SK-N-SH treated with all-trans-retinoic acid at 6 μM for 48 hours (cell line): ENCODE data around the gene ARSG.

ENCODE experiments used
- ATAC-seq: fragments of 200-7000 bp; cut with Tn5 transposase; 3 replicates; pipeline ENCODE4 v1.9.1; 2020; ENCODE audit warnings: mild to moderate bottlenecking, moderate library complexity
- ARNTL ChIP-seq: fragments of 450-650 bp; formaldehyde crosslinking; IDR thresholded peaks from 2 replicates; pipeline ENCODE4 v1.5.0; 2020; ENCODE audit warnings: low read depth, mild to moderate bottlenecking, moderate library complexity, borderline replicate concordance
- CREB5 ChIP-seq: fragments of 250-450 bp; sonication (Bioruptor Pico); IDR thresholded peaks from 2 replicates; pipeline ENCODE4 v1.5.1; 2020; ENCODE audit warnings: low read depth, mild to moderate bottlenecking, moderate library complexity
- CSDC2 ChIP-seq: fragments of 250-450 bp; sonication (Bioruptor Pico); IDR thresholded peaks from 2 replicates; pipeline ENCODE4 v1.5.0; 2020; ENCODE audit warnings: mild to moderate bottlenecking, moderate library complexity
- CSRNP3 ChIP-seq: fragments of 250-450 bp; sonication (Bioruptor Pico); IDR thresholded peaks from 2 replicates; pipeline ENCODE4 v1.5.1; 2021; ENCODE audit warnings: mild to moderate bottlenecking, moderate library complexity
- ESRRG ChIP-seq: fragments of 250-450 bp; sonication (Bioruptor Pico); IDR thresholded peaks from 2 replicates; pipeline ENCODE4 v1.6.1; 2021; ENCODE audit warnings: mild to moderate bottlenecking
- GLIS3 ChIP-seq: fragments of 250-450 bp; sonication (Bioruptor Pico); IDR thresholded peaks from 2 replicates; pipeline ENCODE4 v1.5.0; 2020; ENCODE audit warnings: mild to moderate bottlenecking, moderate library complexity
- ISL1 ChIP-seq: fragments of 250-450 bp; sonication (Bioruptor Pico); IDR thresholded peaks from 2 replicates; pipeline ENCODE4 v2.1.2; 2022; ENCODE audit warnings: mild to moderate bottlenecking, moderate library complexity
- OSR1 ChIP-seq: fragments of 250-450 bp; sonication (Bioruptor Pico); IDR thresholded peaks from 2 replicates; pipeline ENCODE4 v1.8.0; 2022; ENCODE audit warnings: moderate library complexity, mild to moderate bottlenecking, inconsistent platforms
- PATZ1 ChIP-seq: fragments of 250-450 bp; sonication (Bioruptor Pico); IDR thresholded peaks from 2 replicates; pipeline ENCODE4 v1.8.0; 2020; ENCODE audit warnings: mild to moderate bottlenecking, moderate library complexity, borderline replicate concordance
- POU6F1 ChIP-seq: fragments of 250-450 bp; sonication (Bioruptor Pico); IDR thresholded peaks from 2 replicates; pipeline ENCODE4 v1.8.0; 2021; ENCODE audit warnings: low read depth, mild to moderate bottlenecking, moderate library complexity, borderline replicate concordance
- PPARA ChIP-seq: fragments of 250-450 bp; sonication (Bioruptor Pico); IDR thresholded peaks from 2 replicates; pipeline ENCODE4 v1.5.0; 2020; ENCODE audit warnings: mild to moderate bottlenecking, borderline replicate concordance
- RARB ChIP-seq: fragments of 250-450 bp; sonication (Bioruptor Pico); IDR thresholded peaks from 2 replicates; pipeline ENCODE4 v1.8.0; 2021; ENCODE audit warnings: mild to moderate bottlenecking, moderate library complexity
- SNAI2 ChIP-seq: fragments of 250-450 bp; sonication (Bioruptor Pico); IDR thresholded peaks from 2 replicates; pipeline ENCODE4 v1.5.0; 2020; ENCODE audit warnings: mild to moderate bottlenecking, moderate library complexity
- TCF4 ChIP-seq: fragments of 250-450 bp; sonication (Bioruptor Pico); IDR thresholded peaks from 2 replicates; pipeline ENCODE4 v1.8.0; 2021; ENCODE audit warnings: mild to moderate bottlenecking, moderate library complexity, borderline replicate concordance
- TOX ChIP-seq: fragments of 250-450 bp; sonication (Bioruptor Pico); IDR thresholded peaks from 2 replicates; pipeline ENCODE4 v1.8.0; 2021; ENCODE audit warnings: mild to moderate bottlenecking, moderate library complexity, borderline replicate concordance
- TSHZ2 ChIP-seq: fragments of 250-450 bp; sonication (Bioruptor Pico); IDR thresholded peaks from 2 replicates; pipeline ENCODE4 v1.5.0; 2020; ENCODE audit warnings: mild to moderate bottlenecking, moderate library complexity
- ZC3H10 ChIP-seq: fragments of 250-450 bp; sonication (Bioruptor Pico); IDR thresholded peaks from 2 replicates; pipeline ENCODE4 v1.5.1; 2021; ENCODE audit warnings: mild to moderate bottlenecking, moderate library complexity
- ZFP3 ChIP-seq: fragments of 250-450 bp; sonication (Bioruptor Pico); IDR thresholded peaks from 2 replicates; pipeline ENCODE4 v1.5.0; 2020; ENCODE audit warnings: mild to moderate bottlenecking, moderate library complexity
- ZFP30 ChIP-seq: fragments of 450-650 bp; formaldehyde crosslinking; IDR thresholded peaks from 2 replicates; pipeline ENCODE4 v1.5.0; 2022; ENCODE audit warnings: mild to moderate bottlenecking, moderate library complexity
- ZNF565 ChIP-seq: fragments of 450-650 bp; formaldehyde crosslinking; conservative IDR thresholded peaks from 2 replicates; pipeline ENCODE4 v1.5.0; 2020; ENCODE audit warnings: low read depth, mild to moderate bottlenecking, moderate library complexity
- ZNF70 ChIP-seq: fragments of 450-650 bp; formaldehyde crosslinking; IDR thresholded peaks from 2 replicates; pipeline ENCODE4 v1.5.0; 2020; ENCODE audit warnings: mild to moderate bottlenecking, moderate library complexity
- ZNF8 ChIP-seq: fragments of 450-650 bp; formaldehyde crosslinking; IDR thresholded peaks from 2 replicates; pipeline ENCODE4 v1.5.0; 2020; ENCODE audit warnings: mild to moderate bottlenecking, moderate library complexity

Gene ARSG

GRCh38 chr17:68427575-68427974, 136.3 kb downstream of the ARSG start:
- ATAC-seq = no peak
- TF ChIP-seq PPARA (CRISPR knock-in tag) (no peak), TOX (CRISPR knock-in tag) (no peak), ZFP30 (CRISPR knock-in tag) (no peak), ESRRG (CRISPR knock-in tag) (no peak), ARNTL (CRISPR knock-in tag) (no peak), RARB (CRISPR knock-in tag) (no peak), TSHZ2 (no peak), SNAI2 (CRISPR knock-in tag) (no peak), ZNF70 (CRISPR knock-in tag) (no peak), CREB5 (CRISPR knock-in tag) (no peak), ZNF565 (no peak), ZNF8 (no peak), PATZ1 (CRISPR knock-in tag) (no peak), ZC3H10 (CRISPR knock-in tag) (no peak), GLIS3 (no peak), CSRNP3 (no peak), CSDC2 (CRISPR knock-in tag) (no peak), TCF4 (no peak)
- TF ChIP-seq, all 23 proteins: peak for 0

- TF ChIP-seq ISL1 (CRISPR knock-in tag) (no peak), ARNTL (CRISPR knock-in tag) (no peak), POU6F1 (CRISPR knock-in tag) (no peak), ZNF70 (CRISPR knock-in tag) (no peak), TSHZ2 (no peak), SNAI2 (CRISPR knock-in tag) (no peak), ZNF8 (no peak), RARB (CRISPR knock-in tag) (no peak), ZFP3 (no peak), ZFP30 (CRISPR knock-in tag) (no peak), TCF4 (no peak), ZC3H10 (CRISPR knock-in tag) (no peak), ESRRG (CRISPR knock-in tag) (no peak), OSR1 (no peak), PPARA (CRISPR knock-in tag) (no peak), GLIS3 (no peak), TOX (CRISPR knock-in tag) (no peak), ZNF565 (no peak)
Observed at GRCh38 chr17:68428498-68429172, 137.3 kb downstream of the ARSG start.

More at GRCh38 chr17:68428498-68429172, 137.3 kb downstream of the ARSG start:
- no peak for ATAC-seq
